ENCODE results near the gene DNAJA4. TPM values are rescaled to one million over a fixed set of nuclear protein-coding genes. Genes with fewer than 3 reads are reported as not detected.

The DNAJA4 gene
- total and polyA plus RNA-seq, 2 of the 13 experiments (the other 11 are each of a cell fraction or from before 2014, with no cell fraction given) = not detected

DNA sequence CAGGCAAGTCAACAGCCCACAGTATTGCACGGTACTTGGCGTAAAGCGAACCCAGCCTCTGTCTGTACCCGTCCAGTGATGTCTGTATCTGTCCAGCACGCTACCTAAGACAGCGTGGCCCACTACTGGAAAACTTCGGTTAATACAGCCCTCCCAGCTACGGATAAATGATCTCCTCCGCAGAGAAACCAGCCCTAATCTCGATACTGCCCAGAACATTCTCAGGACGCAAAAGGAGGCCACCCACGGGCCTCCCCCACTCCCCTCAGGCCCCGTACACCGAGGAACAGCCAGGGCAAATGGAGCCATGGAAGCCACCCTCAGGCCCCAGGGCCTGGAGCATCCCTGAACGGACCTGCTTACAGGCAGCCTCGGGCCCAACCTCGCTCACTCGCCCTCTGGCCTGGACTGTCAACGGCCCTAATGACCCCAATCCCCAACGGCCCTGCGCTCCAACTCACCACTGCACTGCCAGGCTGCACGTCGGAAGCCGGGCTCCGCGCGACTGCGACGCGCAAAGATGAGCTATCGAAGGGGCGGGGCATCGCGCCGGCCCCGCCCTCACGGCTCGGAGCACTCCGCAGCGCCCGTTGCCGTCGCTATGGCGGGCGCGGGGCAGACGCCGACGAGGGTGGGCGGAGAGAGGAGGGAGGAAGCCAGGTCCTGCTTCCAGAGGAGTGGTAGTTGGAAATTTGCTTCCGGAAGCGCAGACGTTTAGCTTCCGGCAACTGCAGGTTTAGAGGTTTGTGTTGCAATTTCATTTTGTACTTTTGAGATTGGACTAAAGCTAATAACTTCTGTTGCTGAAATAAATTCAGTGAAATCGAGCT lies 35.0 kb downstream of the DNAJA4 start, which contains the start of gene SKIC8 (continued):
- TF ChIP-seq DMAP1 (CRISPR knock-in tag; IDR thresholded peaks at IDR 0.05) (peak; percentile 80; the same call in 1 of the 2 replicates), LRRFIP1 (CRISPR knock-in tag; conservative IDR thresholded peaks at IDR 0.05) (no peak), GATAD1 (CRISPR knock-in tag; IDR thresholded peaks at IDR 0.05) (peak; percentile 97), ZNF770 (CRISPR knock-in tag; IDR thresholded peaks at IDR 0.05) (0 out of 2 replicates have a peak, but pooled peaks have one; percentile 6), TIGD3 (CRISPR knock-in tag; IDR thresholded peaks at IDR 0.05; ENCODE audit: borderline replicate concordance) (no peak), FOXP1 (IDR thresholded peaks at IDR 0.05) (no peak), FOXP1 (CRISPR knock-in tag; IDR thresholded peaks at IDR 0.05) (no peak), ZNF564 (CRISPR knock-in tag; IDR thresholded peaks at IDR 0.05) (0 out of 2 replicates have a peak, but pooled peaks have one; percentile 19), ARID2 (CRISPR knock-in tag; IDR thresholded peaks at IDR 0.05; ENCODE audit: borderline replicate concordance) (no peak), CEBPZ (IDR thresholded peaks at IDR 0.05; ENCODE audit: low read length) (no peak), ZNF7 (CRISPR knock-in tag; IDR thresholded peaks at IDR 0.05) (no peak), ZNF234 (CRISPR knock-in tag; conservative IDR thresholded peaks at IDR 0.05) (no peak), RBFOX2 (IDR thresholded peaks at IDR 0.05; ENCODE audit: low read depth, low read length) (peak; percentile 94)
- TF ChIP-seq, protein P1, sequence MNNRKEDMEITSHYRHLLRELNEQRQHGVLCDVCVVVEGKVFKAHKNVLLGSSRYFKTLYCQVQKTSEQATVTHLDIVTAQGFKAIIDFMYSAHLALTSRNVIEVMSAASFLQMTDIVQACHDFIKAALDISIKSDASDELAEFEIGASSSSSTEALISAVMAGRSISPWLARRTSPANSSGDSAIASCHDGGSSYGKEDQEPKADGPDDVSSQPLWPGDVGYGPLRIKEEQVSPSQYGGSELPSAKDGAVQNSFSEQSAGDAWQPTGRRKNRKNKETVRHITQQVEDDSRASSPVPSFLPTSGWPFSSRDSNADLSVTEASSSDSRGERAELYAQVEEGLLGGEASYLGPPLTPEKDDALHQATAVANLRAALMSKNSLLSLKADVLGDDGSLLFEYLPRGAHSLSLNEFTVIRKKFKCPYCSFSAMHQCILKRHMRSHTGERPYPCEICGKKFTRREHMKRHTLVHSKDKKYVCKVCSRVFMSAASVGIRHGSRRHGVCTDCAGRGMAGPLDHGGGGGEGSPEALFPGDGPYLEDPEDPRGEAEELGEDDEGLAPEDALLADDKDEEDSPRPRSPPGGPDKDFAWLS (CRISPR knock-in tag; IDR thresholded peaks at IDR 0.05; ENCODE audit: borderline replicate concordance) = no peak

Measured in HepG2 (cell line).